ENCODE data around the gene ZNF541. TPM values are rescaled to one million over a fixed set of nuclear protein-coding genes. Genes with fewer than 3 reads are reported as not detected.

The ZNF541 gene, protein sequence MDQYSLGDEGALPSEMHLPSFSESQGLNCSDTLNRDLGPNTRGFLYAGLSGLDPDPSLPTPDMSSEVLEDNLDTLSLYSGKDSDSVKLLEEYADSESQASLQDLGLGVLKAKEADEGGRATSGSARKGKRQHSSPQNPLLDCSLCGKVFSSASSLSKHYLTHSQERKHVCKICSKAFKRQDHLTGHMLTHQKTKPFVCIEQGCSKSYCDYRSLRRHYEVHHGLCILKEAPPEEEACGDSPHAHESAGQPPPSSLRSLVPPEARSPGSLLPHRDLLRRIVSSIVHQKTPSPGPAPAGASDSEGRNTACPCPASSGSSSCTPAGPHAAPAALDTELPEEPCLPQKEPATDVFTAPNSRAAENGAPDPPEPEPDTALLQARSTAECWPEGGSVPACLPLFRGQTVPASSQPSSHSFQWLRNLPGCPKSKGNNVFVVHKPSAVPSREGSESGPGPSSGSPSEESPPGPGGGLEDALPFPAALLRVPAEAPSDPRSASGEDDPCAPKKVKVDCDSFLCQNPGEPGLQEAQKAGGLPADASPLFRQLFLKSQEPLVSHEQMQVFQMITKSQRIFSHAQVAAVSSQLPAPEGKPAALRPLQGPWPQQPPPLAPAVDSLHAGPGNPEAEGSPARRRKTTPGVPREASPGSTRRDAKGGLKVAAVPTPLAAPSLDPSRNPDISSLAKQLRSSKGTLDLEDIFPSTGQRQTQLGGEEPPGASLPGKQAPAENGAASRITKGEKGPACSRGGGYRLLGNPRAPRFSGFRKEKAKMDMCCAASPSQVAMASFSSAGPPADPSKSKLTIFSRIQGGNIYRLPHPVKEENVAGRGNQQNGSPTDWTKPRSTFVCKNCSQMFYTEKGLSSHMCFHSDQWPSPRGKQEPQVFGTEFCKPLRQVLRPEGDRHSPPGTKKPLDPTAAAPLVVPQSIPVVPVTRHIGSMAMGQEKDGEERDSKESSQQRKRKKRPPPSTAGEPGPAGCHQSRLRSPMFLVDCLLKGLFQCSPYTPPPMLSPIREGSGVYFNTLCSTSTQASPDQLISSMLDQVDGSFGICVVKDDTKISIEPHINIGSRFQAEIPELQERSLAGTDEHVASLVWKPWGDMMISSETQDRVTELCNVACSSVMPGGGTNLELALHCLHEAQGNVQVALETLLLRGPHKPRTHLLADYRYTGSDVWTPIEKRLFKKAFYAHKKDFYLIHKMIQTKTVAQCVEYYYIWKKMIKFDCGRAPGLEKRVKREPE (N-terminal part only)
- not detected for polyA plus RNA-seq (2012; ENCODE audit: insufficient read depth, insufficient read length)

DNA sequence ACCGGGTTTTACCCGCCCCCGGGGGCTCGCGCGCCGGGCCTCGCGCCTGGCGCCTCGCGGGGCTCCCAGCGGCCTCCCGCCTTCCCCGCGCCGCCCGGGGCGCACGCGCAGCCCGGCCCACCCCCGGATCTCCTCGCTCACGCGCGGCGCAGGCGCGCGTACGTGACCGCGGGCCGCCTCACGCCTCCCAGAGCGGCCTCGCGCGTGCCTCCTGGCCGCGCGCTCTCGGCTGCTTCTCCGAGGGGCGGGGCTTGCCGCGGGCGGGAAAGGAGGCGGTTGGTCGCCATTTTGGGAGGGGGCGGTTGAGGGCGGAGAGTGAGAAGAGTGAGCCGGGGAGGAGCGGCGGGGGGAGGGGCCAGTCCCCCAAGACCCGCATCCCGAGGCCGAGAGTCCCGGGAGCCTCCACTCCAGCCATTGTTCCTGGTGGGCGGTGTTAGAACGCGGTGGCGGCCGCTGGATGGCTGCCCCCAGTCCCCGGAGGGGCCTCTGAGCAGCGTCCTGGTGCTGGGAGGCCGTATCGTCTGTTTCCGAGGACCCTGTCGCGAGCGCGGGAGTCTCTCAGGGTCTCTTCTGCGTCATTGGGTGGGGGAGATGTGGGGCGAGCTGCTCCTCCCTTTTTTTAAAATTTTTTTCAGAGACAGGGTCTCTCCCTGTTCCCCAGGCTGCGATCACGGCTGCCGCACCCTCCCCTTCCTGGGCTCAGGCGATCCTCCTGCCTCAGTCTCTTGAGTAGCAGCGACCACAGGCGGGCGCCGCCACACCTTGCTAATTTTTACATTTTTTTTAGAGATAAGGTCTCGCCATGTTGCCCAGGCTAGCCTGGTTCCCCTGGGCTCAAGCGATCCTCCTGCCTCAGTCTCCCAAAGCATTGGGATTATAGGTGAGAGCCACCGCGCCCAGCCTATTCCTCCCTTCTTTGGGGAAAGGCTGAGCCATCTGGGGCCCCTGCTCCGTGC is at the start of gene ZNF541:
ZNF541 (minus strand) TSS at position 78 of the 956 bp plus-strand sequence. CDS start 17,292 bp downstream, outside the sequence.
- DNase-seq (ENCODE audit: low read depth, low spot score), result no peak

DNA sequence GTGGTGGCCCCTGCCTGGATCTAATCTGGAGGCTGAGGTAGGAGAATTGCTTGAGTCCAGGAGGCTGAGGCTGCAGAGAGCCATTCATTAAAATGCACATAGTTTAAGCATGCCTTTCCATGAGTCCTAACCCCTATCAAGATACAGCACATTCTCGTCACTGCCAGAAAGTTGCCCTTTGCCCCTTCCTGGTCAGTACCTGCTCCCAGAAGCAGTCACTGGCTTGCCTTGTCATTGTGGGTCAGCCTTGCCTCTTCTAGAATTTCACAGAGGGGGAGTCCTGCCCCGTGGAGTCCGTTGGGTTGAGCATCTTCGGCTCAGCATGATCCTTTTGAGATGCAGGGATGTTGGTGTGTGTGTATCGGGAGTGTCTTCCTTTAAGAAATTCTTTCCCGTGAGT is 46.8 kb upstream of the ZNF541 start:
- no peak overlapping the region for H3K4me3 ChIP-seq (ENCODE audit: low read length)
- no peak for DNase-seq (ENCODE audit: low read depth, low spot score)

More for the DNA sequence above, at the start of gene ZNF541:
- H3K4me3 ChIP-seq (ENCODE audit: low read length), result no peak within 1 kb of the TSS

DNA sequence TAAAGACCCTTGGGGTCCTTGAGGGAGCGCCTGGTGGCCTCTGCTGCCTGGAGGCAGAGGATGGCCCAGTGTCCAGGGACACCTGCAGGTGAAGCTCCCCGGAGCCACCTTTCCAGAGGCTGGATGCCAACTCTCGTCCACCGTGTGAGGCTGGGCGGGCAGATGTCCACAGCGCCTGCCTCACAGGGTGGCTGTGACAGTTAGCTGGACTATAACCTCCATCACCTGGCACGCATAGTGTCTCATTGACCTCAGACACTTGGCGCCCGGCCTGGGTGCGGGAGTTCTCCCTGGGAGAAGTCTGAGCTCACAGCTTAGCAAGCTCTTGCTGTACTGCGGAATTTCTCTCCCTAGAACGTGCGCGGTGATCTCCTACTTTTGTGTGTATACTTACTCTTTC is 45.8 kb upstream of the ZNF541 start:
- no peak for DNase-seq (ENCODE audit: low read depth, low spot score)
- no peak overlapping the region for H3K4me3 ChIP-seq (ENCODE audit: low read length)

DNA sequence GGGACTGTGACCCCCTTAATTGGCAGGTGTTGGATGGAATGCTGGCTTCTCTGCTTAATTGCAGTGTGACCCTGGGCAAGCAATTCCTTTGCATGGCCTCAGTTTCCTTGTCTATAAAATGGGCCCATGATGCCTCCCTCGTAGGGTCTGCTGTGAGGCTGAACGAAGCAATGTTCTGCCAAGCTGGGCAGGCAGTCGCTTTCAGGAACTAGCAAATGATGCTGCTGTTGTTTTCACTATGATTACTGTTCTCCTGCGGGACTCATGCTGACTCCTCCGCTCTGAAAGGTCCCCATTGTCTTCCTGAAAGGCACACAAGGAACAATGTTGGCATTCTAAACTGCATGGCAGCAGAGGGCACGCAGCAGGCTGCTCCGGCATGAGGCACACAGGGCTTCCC is 42.8 kb upstream of the ZNF541 start:
- H3K4me3 ChIP-seq (ENCODE audit: low read length), result no peak overlapping the region
- DNase-seq (ENCODE audit: low read depth, low spot score), result no peak

DNA sequence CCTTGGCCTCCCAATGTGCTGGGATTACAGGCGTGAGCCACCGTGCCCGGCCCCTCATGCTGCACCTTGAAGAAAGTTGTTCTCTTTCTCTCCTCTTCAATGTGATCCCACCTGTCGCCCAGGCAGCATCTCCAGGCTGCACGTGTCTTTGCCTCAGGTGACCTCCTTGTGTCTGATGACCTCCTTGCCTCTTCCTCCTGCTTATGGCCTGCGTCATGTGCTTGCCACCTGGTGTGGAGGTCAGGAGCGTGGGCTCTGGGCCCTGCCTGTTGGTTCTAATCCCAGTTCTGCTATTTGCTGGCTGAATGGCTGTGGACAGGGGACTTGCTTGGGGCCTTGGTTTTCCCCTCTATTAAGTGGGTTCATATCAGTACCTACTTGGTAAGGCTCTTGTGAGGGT is 42.3 kb upstream of the ZNF541 start:
- DNase-seq (ENCODE audit: low read depth, low spot score), result no peak
- no peak overlapping the region for H3K4me3 ChIP-seq (ENCODE audit: low read length)

DNA sequence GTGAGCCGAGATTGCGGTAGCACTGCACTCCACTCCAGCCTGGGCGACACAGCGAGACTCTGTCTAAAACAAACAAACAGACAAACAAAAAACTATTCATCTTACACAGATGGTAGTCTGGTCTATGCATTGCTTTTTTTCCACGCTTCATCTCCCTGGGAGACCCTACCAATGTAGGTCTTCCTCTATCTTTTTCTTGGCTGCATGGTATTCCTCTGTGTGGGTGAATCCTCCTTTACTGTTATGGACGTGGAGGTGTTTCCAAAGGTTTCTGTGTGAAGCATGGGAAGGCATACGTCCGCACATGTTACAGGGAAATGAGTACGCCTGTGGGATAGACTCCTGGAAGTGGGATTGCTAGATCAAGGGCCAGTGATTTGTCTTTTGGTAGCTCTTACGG is 41.6 kb upstream of the ZNF541 start:
- no peak for DNase-seq (ENCODE audit: low read depth, low spot score)

DNA sequence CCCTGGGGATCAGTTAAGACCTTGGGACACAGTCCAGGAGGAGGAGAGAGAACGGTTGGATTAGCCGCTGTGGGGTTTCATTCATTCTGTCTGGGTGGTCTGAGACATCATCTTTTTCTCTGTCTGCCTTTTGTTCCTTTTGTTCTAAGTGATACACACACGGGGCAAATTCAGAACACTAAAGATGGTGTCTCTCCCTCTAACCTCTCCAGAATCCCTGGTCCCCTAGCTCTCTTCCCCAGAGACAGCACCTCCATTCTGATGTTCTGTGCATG is 41.0 kb upstream of the ZNF541 start:
- H3K4me3 ChIP-seq (ENCODE audit: low read length), result no peak overlapping the region
- DNase-seq (ENCODE audit: low read depth, low spot score), result no peak

More for the DNA sequence above, 41.6 kb upstream of the ZNF541 start:
- H3K4me3 ChIP-seq (ENCODE audit: low read length), result no peak overlapping the region

DNA sequence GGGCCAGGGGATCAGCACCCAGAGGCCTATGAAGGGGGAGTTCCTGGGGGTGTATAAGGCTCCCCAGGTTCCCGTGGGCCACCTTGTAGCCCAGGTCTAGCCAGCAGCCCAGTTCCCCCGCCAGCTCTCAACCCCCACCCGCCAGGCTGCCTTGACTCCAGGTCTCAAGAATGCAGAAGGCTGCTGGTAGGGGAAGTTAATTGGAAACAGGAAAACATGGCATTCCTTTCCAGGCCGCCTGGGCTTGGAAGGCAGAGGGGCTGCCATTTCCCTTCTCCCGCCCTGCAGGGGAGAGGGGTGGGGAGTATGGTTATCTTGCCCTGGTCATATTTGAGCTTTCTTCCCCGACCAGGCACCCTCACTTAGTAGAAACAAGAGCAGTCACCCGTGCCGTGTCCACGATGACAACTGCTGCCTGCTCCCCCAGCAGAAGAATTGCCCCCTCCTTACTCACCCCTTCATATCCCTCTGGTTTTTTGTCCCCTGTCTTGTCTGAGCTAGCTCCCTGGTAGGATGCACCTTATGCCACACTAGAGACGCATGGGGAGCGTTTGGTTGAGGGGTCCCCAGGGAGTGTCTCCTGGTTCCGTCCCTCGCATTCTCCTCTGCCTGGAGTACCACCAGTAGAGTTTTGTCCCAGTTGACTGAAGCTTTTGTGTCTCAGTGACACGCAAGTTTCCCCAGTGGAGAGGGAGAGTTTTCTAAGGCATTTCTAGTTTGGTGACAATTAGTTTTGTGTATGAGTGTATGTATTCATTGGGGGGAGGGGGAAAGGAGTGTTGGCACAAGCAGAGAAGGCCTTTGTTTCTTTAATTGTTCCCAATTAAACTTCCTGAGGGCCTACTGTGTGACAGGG is 40.4 kb upstream of the ZNF541 start:
- H3K4me3 ChIP-seq (ENCODE audit: low read length), result no peak overlapping the region
- no peak for DNase-seq (ENCODE audit: low read depth, low spot score)

DNA sequence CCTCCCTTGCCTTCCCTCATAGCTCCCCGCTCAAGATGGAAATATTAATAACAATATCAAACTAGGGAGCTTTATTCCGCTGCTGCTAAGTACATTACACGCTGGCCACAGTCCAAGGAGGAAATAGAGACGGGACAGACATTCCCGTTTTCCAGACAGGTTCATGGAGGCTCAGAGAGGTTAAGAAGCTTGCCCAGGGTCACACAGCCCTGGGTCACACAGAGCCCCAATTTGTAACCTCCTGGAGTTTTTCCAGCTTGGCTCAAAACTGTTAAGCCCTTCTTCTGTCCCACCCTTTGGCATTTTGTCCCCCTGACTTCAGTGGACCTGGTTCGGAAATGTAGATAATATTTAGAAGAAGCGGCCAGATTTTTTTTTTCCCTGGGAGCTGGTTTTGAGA is 38.0 kb upstream of the ZNF541 start:
- no peak for DNase-seq (ENCODE audit: low read depth, low spot score)
- no peak overlapping the region for H3K4me3 ChIP-seq (ENCODE audit: low read length)

DNA sequence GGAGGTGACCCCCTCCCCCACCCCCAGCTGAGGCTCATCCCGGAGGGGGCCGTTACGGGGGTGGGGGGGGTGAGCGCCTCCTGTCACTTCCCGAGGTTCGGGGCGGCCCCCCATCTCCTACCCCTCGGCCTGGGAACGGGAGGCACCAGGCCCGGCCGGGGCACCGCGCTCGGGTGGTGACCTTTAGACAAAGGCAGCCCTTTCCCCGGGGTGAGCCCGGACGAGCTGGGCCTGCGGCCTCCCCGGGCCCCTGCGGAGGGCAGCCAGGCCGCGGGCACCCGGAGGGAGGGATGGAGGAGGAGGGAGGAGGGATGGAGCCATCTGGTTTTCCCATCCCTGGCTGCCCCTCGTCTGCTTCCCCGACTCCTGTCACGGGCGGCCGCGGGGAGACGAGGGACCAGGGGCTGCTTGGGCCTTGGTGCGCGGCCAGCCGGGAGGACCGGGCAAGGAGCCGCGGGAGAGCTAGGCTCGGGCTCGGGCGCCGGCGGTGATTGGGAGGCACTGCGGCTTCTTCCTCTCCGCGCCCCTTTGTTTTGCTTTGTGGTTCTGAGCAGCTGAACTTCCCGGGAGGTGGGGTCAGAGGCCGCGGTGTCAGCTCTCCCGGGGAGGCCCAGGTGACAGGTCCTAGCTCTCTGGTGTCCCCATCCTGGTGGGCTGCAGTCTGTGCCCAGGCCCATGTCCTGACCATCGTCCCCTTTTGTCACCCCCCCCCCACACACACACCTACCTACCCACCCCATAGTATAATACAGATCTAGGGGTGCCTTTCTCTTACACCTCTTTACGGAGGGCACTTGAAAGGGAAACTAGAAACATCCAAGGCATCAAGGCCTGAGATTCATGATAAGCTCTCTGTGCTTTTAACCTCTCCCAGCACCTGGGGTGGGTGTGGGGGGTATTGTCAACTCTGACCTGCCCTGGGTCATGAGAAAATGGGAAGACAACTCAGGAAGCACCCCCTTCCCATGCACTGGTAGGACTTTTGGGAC is 37.3 kb upstream of the ZNF541 start:
- H3K4me3 ChIP-seq (ENCODE audit: low read length), result peak overlapping the region; percentile 67
- DNase-seq (ENCODE audit: low read depth, low spot score), result peak; percentile 23

DNA sequence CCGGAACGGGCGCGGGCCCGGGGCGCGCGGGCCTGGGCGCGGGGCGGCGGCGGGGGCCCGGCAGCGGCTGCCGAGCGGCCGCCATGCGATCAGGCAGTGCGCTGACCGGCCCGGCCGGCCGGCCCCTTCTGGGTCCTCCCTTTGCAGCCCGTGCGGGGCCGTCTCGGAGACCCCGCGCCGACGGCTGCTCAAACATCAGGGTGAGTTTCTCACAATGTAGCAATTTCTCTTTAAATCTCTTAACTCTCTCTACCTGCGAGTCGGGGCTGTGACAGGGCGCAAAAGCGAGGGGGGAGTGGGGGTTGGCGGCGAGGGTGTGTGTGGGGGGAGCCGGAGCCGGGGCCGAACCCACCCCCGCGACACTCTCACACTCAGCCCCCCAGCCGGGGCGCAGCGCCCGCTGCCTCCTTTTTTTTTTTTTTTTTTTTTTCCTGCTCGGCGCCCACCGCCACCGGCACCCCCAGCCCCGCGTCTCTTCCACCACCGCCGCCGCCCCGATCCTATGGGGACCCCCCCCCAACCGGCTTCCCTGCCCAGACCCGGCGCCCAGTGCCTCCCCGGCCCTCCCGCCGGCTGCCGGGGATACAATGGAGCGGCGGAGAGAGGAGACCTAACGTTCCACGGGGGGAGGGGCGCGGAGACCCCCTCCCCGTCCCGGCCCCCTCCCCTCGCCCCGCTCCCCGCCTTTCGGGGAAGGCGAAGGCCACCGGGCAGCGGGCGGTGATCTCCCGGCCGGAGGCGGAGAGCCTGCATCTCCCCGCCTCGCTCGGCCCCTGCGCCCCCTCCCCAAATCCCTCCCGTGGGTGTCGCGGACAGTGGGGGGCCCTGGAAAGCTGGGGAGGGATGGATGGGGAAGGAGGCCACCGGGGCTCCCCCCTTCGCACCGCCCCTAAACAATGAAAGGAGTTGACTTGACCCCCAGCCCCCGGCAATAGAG is 36.3 kb upstream of the ZNF541 start, which contains the start of gene BICRA:
BICRA (plus strand) TSS at position 166 of the 937 bp plus-strand sequence. CDS start 64,441 bp downstream, outside the sequence.
- DNase-seq (ENCODE audit: low read depth, low spot score), result peak; percentile 60
- H3K4me3 ChIP-seq (ENCODE audit: low read length), result peak within 1 kb of the TSS; percentile 75

DNA sequence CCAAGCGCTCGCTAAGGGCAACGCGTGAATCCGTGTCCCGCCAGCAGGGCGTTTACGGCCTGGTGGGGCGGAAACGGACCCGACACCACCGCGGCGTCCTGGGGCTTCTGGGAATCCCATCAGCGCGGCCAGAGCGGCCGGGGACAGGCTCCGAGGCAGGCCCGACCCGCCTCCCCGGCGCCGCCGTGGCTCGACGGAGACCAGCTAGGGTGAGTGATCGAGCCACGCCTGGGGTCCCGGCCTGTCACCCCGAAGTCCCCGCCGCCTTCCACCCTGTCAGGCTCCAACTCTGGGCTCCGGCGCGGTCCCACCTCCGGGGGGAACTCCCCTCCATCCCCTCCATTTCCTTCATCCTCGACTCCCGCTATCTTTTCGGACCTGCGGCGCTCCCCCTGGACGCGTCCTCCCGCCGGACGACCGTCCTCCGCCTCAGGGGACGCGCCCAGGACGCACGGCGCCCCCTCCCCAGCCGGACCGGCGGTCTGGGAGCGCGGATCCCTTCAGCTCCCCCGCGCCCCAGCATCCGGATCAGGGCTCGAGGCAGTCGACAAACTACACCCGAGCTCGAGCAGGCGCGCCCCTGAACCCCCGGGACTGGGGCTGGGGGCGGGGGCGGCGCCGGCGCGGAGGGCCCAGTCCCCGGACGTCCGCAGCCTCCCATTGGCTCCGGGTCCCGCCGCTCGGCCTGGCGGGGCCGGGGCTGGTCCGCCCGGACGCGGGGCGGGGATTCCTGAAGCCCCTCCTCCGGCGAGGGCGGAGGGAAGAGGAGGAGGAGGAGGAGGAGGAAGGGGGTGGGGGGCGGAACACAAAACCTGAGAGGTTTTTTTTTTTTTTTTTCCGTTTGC is 35.3 kb upstream of the ZNF541 start:
- peak; percentile 84 for DNase-seq (ENCODE audit: low read depth, low spot score)

DNA sequence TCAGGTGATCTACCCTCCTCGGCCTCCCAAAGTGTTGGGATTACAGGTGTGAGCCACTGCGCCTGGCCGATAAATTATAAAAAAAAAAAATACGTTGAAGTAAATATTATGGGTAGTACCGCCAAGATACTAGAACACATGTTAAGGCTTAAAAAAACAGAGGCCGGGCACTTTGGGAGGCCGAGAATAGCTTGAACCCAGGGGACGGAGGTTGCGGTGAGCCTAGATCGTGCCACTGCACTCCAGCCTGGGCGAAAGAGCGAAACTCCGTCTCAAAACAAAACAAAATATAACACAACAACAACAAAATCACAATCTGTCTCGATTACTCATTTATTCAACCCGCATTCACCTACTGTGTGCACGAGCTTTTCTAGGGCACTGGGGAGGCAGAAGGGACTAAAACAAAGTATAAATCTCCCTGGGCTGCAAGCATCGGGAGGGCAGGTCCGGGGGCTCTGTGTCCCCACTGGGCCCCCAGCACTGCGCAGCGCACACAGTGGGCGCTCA is 34.7 kb upstream of the ZNF541 start:
- peak overlapping the region; percentile 75 for H3K4me3 ChIP-seq (ENCODE audit: low read length)
- no peak for DNase-seq (ENCODE audit: low read depth, low spot score)

More for the DNA sequence above, 35.3 kb upstream of the ZNF541 start:
- peak overlapping the region; percentile 75 for H3K4me3 ChIP-seq (ENCODE audit: low read length)
